Measurements from ENCODE around the gene NUTM2D. TPM values are rescaled to one million over a fixed set of nuclear protein-coding genes. Genes with fewer than 3 reads are reported as not detected.
"Not testable (repeated sequence)": the region's sequence is repeated elsewhere in the genome, so short reads cannot be mapped to it uniquely, and the experiment has no call there.

NUTM2D gene, protein sequence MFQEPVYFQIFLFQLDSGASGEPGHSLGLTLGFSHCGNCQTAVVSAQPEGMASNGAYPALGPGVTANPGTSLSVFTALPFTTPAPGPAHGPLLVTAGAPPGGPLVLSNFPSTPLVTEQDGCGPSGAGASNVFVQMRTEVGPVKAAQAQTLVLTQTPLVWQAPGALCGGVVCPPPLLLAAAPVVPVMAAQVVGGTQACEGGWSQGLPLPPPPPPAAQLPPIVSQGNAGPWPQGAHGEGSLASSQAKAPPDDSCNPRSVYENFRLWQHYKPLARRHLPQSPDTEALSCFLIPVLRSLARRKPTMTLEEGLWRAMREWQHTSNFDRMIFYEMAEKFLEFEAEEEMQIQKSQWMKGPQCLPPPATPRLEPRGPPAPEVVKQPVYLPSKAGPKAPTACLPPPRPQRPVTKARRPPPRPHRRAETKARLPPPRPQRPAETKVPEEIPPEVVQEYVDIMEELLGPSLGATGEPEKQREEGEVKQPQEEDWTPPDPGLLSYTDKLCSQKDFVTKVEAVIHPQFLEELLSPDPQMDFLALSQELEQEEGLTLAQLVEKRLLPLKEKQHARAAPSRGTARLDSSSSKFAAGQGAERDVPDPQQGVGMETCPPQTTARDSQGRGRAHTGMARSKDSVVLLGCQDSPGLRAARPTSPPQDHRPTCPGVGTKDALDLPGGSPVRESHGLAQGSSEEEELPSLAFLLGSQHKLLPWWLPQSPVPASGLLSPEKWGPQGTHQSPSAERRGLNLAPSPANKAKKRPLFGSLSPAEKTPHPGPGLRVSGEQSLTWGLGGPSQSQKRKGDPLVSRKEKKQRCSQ
- 1 to 10 TPM; 2.8 to 3.7 (median 2.9) TPM for total RNA-seq

DNA sequence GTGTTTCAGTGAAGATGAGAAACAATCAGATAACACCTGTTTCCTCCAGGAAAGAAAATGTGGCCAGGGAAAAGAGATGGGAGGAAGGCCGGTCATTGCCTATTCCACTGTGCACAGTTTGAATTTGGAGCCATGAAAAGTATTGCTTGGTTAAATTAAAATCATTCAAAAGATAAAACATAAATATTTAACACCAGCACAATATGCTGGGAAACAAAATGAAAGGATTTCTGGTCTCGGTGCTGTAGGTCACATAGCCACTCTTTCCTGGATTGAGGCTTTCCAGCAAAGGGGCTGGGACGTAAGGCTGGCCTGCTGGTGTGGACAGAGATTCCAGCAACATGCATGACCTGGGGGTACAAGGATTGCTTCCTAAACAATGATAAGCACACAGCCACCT, at the start of gene NUTM2D:
TSS of gene NUTM2D (plus strand) at position 301 of the 400 bp plus-strand sequence. CDS start 522 bp downstream, outside the sequence.
- H3K36me3 ChIP-seq, ATAC-seq: not testable (repeated sequence)
- WGBS, 2 donors (ENCODE audit: low coverage in 1 of 2): no CpG with 5 or more reads among the region's 3 CpGs

DNA sequence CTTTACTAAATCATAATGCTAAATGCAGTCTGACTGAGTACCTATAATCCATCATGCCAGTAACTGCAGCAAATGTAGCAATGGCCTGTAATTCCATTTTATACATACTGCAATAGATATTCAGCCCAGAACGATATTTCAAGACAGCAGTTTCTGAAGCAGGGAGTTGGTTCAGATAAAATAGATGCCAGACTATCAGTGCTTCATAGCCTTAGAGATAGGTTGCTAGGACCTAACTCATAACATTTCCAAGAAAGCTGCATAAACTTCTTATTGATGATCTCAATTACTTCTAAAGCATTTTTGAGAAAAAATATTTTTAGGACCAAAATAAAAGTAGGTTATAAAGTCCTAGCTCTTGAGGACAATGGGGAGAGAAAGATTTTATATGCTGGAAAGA, 48.8 kb upstream of the NUTM2D start:
- H3K27ac ChIP-seq, H3K36me3 ChIP-seq, H3K4me1 ChIP-seq, H3K4me3 ChIP-seq, H3K27me3 ChIP-seq, H3K9me3 ChIP-seq, ATAC-seq: not testable (repeated sequence)
- 50 to 80% methylated on average over 1 of the region's 1 CpG for WGBS, 2 donors (ENCODE audit: low coverage in 1 of 2)

More for the DNA sequence above, at the start of gene NUTM2D:
- H3K27me3 ChIP-seq, H3K9me3 ChIP-seq, H3K27ac ChIP-seq, H3K4me3 ChIP-seq, H3K4me1 ChIP-seq: not testable (repeated sequence)

DNA sequence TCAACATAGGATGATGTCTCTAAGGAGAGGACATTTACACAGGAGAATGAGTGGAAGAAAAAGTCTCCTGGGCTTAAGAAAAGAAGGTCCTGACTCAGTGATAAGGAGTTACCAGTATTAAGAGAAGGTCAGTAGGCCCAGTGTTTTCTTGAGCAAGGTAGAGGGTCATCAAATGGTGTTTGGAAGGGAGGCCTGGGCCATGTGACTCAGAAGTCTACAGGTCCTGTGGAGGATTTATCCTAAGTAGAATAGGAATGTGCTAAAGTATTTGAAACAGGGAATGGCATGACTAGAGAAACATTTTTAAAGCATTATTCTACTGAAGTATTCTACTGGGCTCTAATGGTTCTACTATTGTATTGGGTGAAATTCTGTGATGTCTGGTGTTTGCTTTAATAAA, 47.9 kb upstream of the NUTM2D start:
- ATAC-seq, H3K27me3 ChIP-seq, H3K4me3 ChIP-seq: not testable (repeated sequence)

DNA sequence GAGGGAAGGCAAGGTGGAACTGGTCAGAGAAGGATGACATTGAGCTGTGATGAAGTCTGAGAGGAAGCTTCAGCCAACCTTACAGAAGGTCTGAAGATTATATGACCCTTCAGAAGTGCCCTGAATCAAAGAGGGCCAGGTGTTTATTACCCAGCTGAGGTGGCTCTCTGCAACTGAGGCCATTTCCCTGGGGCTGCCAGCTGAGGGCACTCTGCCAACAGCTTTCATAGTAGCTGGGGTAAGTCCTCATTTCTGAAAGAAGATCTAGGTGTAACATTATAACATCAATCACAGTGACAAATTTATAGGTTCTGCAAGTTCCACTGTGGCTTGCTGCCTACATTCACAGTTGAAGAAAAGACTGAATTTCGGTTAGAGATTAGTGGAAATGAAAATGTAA, 46.0 kb upstream of the NUTM2D start:
- H3K27ac ChIP-seq, H3K36me3 ChIP-seq, H3K4me3 ChIP-seq, H3K27me3 ChIP-seq, H3K9me3 ChIP-seq, ATAC-seq, H3K4me1 ChIP-seq: not testable (repeated sequence)
- no CpG with 5 or more reads among the region's 1 CpG for WGBS, 2 donors (ENCODE audit: low coverage in 1 of 2)

More for the DNA sequence above, 47.9 kb upstream of the NUTM2D start:
- H3K27ac ChIP-seq, H3K4me1 ChIP-seq, H3K9me3 ChIP-seq, H3K36me3 ChIP-seq: not testable (repeated sequence)

DNA sequence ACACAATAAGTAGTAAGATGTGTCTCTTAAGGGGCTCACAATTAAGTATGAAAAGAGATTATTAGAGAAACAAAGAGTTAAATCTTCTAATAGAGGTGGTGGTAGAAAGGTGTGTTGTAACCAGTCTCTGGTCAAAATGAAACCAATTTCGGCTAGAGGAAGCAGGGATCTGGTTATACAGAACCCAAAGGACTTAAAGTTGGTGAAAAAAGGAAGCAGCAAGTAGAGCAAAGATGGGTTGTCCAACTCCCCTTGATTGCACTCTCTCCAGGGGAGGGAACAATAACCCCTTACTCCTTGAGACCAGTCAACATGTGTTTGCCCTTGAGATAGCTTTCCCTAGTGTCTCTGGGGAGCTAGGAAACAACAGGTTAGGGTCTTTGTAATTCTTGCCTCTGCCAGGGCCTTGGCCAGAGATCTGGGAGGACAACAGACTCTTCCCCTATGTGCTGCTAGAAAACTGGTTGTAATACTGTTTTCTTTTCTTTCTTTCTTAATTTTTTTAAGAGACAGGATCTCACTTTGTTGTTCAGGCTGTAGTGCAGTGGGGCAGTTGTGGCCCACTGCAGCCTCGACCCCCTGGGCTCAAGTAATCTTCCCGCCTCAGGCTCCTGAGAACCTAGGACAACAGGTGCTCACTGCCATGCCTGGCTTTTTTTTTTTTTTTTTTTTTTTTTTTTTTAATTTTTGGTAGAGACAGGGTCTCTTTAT, 43.7 kb upstream of the NUTM2D start:
- H3K9me3 ChIP-seq, H3K4me3 ChIP-seq, H3K27me3 ChIP-seq, H3K4me1 ChIP-seq, H3K36me3 ChIP-seq, ATAC-seq, H3K27ac ChIP-seq: not testable (repeated sequence)
- 44% methylated on average over 3 of the region's 3 CpGs; no CpG with 5 or more reads in 1 of the 2 donors for WGBS, 2 donors (ENCODE audit: low coverage in 1 of 2)

DNA sequence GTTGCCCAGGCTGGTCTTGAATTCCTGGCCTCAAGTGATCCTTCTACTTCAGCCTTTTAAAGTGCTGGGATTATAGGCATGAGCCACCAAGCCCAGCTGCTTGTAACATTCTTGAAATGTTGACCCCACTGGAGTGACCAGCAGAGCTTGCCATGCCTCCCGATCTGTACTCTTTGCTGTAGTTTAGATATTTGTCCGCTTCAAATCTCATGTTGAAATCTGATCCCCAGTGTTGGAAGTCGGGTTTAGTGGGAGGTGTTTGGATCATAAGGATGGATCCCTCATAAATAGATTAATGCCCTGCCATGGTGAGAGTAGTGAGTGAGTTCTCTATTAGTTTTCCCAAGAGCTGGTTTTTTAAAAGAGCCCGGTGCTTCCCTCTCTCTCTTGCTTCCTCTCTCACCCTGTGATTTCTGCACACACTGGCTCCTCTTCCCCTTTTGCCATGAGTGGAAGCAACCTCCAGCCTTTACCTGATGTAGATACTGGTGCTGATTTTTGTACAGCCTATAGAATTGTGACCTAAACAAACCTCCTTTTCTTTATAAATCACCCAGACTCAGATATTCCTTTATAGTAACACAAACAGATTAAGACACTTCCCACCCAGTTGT, 43.1 kb upstream of the NUTM2D start:
- H3K4me1 ChIP-seq, H3K9me3 ChIP-seq, H3K27me3 ChIP-seq, H3K4me3 ChIP-seq, H3K36me3 ChIP-seq, ATAC-seq, H3K27ac ChIP-seq: not testable (repeated sequence)
- WGBS, 2 donors (ENCODE audit: low coverage in 1 of 2): 43% methylated on average over 1 of the region's 4 CpGs; no CpG with 5 or more reads in 1 of the 2 donors

DNA sequence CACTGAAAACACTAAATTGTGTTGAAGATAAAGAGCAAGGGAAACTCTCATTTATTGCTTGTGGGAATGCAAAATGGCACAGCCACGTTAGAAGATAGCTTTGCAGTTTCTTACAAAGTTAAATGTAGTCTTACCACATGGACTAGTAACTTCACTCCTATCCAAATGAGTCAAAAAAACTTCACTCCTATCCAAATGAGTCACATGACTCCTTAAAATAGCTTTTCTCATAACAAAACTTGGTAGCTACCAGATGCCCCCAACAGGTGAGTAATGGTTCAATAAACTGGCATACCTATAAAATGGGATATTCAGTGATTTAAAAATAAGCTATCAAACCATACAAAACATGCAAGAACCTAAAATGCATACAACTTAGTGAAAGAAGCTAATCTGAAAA, 36.0 kb upstream of the NUTM2D start:
- H3K4me1 ChIP-seq, ATAC-seq, H3K9me3 ChIP-seq, H3K4me3 ChIP-seq, H3K27ac ChIP-seq, H3K27me3 ChIP-seq: not testable (repeated sequence)
- H3K36me3 ChIP-seq: peaks cover 0 to 11% of the 10 kb centered on the region in 2 donors
- WGBS, 2 donors (ENCODE audit: low coverage in 1 of 2): 67% methylated on average over 1 of the region's 1 CpG; no CpG with 5 or more reads in 1 of the 2 donors

DNA sequence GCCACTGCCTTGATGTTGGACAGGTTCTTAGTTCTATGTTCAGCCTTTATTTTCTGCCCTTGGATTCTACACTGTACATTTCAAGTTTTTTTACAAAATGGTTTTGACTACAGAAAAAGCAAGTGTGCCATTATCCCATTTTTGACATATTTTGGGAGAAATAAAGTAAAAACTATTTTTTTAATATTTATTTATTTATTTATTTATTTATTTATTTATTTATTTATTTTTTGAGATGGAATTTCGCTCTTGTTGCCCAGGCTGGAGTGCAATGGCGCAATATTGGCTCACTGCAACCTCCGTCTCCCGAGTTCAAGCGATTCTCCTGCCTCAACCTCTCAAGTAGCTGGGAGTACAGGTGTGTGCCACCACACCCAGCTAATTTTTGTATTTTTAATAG, 33.0 kb upstream of the NUTM2D start:
- not testable (repeated sequence) for H3K27me3 ChIP-seq, H3K4me1 ChIP-seq, H3K9me3 ChIP-seq, H3K27ac ChIP-seq, ATAC-seq, H3K4me3 ChIP-seq
- H3K36me3 ChIP-seq: peaks cover 0 to 11% of the 10 kb centered on the region in 2 donors
- WGBS, 2 donors (ENCODE audit: low coverage in 1 of 2): 100% methylated on average over 1 of the region's 5 CpGs; no CpG with 5 or more reads in 1 of the 2 donors

DNA sequence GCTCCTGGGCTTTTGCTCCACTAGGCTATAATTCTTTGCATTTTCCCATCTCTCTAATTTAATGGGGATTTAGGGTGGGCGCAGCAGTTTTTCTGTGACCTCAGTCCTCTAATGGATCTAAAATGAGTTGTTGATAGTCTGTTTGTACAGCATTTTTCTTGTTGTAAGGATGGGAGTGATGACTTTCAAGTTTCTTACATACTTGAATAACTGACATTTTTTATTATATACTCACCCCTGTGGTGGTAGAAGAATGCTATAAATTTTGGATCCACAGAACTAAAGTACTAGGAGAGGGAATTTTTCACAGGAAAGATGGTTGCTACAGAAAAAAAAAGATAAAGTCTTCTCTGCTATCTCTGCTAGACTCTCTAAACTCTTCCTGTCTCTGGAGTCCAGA, 29.6 kb upstream of the NUTM2D start:
- H3K36me3 ChIP-seq: peaks cover 0 to 11% of the 10 kb centered on the region in 2 donors
- H3K27ac ChIP-seq, H3K4me1 ChIP-seq, H3K9me3 ChIP-seq, H3K4me3 ChIP-seq, ATAC-seq, H3K27me3 ChIP-seq: not testable (repeated sequence)
- WGBS, 2 donors (ENCODE audit: low coverage in 1 of 2): 90 to 100% methylated on average over 1 of the region's 1 CpG

DNA sequence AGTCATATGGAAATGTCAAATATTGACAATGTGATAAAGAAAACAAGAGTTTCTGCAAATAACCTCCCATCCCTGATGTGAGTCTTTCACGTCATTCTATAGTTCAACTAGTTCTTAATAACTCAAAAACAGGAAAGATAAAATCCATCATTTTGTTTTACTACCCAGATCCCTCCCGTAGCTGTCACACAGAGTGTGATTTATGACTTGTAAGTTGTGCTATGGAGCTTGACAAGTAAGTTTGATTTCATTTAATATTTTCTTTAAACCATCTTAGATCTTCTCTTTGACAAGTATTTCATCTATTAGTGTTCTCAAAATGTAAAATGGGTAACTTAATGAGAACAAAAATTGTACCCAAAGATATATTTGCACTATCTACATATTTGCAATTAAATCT, 28.4 kb upstream of the NUTM2D start:
- H3K4me1 ChIP-seq, H3K27ac ChIP-seq, H3K27me3 ChIP-seq, H3K4me3 ChIP-seq, H3K9me3 ChIP-seq, ATAC-seq: not testable (repeated sequence)
- peaks cover 0 to 17% of the 10 kb centered on the region in 2 donors for H3K36me3 ChIP-seq
- 86 to 100% methylated on average over 1 to 2 of the region's 2 CpGs for WGBS, 2 donors (ENCODE audit: low coverage in 1 of 2)

DNA sequence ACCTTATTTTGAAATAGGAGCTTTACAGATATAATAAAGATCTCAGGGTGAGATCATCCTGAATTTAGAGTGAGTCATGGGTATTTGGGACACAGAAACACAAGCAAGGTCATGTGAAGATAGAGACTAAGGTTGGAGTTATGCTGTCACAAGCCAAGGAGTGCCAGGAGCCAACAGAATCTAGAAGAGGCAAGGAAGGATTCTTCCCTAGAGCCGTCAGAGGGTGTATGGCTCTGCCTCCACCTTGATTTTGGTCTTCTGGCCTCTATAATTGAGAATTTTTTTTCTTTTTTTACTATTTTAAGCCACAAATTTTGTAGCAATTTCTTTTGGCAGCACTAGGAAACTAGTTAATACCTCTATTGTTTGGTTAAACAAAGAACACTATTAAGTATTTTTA, 24.9 kb upstream of the NUTM2D start:
- H3K4me3 ChIP-seq, ATAC-seq: not testable (repeated sequence)
- 86% methylated on average over 1 of the region's 1 CpG; no CpG with 5 or more reads in 1 of the 2 donors for WGBS, 2 donors (ENCODE audit: low coverage in 1 of 2)

DNA sequence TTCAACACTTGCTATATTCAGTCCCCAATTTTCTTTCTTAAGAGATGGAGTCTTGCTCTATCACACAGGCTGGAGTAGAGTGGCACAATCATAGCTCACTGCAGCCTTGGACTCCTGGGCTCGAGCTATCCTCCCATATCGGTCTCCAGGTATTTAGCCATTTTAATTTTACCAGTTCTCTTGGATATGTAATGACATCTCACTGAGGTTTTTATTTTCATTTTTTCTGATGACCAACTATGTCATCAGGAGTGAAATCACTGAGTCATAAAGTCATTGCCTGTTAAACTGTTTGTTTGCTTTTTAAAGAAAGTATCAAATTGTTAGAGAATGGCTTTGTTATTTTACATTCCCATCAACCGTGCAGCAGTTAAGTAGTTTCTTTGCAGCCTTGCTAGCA, 17.1 kb upstream of the NUTM2D start:
- H3K9me3 ChIP-seq, H3K36me3 ChIP-seq, ATAC-seq, H3K4me3 ChIP-seq, H3K27ac ChIP-seq, H3K27me3 ChIP-seq: not testable (repeated sequence)
- peaks cover 0 to 18% (median 4%) of the 10 kb centered on the region in 3 donors for H3K4me1 ChIP-seq
- 47 to 51% methylated on average over 3 of the region's 3 CpGs for WGBS, 2 donors (ENCODE audit: low coverage in 1 of 2)

More for the DNA sequence above, 24.9 kb upstream of the NUTM2D start:
- H3K9me3 ChIP-seq, H3K4me1 ChIP-seq, H3K27me3 ChIP-seq, H3K27ac ChIP-seq: not testable (repeated sequence)
- H3K36me3 ChIP-seq: peaks cover 0 to 12% of the 10 kb centered on the region in 2 donors
